GM19239 (cell line): Measurements from ENCODE around the gene TSEN2.
"Not testable (repeated sequence)": the region's sequence is repeated elsewhere in the genome, so short reads cannot be mapped to it uniquely, and the experiment has no call there.

Source experiments
- DNase-seq: peaks from one replicate; pipeline ENCODE4 v3.0.0; 2011; ENCODE audit warnings: low spot score; ENCODE audit not compliant: insufficient read length
- FAIRE-seq: peaks from 2 replicates; lab custom pipeline; 2011; peaks lifted over from hg19 to GRCh38; lab: Jason Lieb, UNC

The TSEN2 gene

DNA sequence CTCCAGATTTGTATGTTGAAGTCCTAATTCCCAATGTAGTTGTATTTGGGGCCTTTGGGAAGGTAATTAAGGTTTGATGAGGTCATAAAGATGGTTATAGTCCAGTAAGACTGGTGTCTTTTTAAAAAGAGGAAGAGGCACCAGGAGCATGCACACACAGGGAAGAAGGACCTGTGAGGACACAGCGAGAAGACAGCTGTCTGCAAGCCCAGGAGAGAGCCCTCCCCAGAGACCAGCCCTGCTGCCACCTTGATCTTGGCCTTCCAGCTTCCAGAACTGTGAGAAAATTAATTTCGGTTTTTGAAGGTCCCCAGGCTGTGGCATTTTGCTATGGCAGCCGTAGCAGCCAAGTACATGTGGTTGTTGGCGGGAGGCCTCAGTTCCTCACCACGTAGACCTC lies 32.8 kb upstream of the TSEN2 start:
- no peak for DNase-seq
- no peak for FAIRE-seq

GRCh38 chr3:12451960-12452359 lies 32.3 kb upstream of the TSEN2 start:
- DNase-seq (no peak), FAIRE-seq (no peak)

GRCh38 chr3:12452361-12453330 lies 31.6 kb upstream of the TSEN2 start:
- DNase-seq: no peak
- no peak for FAIRE-seq

GRCh38 chr3:12454076-12454815 lies 30.0 kb upstream of the TSEN2 start:
- DNase-seq (no peak), FAIRE-seq (no peak)

DNA sequence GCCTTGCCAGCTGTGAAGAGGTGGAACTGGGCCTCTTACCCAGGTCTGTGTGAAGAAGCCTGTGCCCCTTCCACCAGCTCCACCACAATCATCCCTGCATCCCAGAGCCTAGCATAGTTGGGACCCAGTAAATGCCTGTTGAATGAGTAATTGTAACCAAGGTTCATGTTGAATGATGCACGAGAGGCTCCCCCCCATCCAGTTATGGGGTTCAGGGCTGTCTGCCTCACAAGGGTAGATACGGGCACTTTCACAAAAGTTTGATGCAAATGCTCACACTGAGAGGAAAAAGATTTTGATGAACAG lies 29.5 kb upstream of the TSEN2 start:
- FAIRE-seq (no peak), DNase-seq (no peak)

DNA sequence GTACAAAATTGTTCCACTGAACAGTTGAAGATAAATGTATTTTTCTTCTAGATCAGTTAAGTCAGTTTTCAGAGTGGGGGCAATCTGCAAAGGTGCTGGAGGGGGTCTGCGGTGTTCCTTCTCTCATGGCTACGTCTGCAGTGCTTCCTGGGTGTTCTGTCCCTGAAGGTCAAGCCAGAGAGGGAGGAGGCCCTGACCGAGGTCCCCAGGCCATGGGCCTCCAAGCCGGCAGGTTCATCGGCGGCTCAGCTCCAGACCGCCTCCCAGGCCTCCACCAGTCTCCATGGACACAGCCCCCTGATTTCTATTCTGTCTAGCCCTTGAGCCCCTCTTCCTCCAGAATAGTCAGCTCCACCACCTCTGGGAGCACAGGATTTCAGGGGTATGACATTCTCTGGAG lies 28.5 kb upstream of the TSEN2 start:
- FAIRE-seq: no peak

GRCh38 chr3:12456441-12456840 lies 27.8 kb upstream of the TSEN2 start:
- DNase-seq (no peak), FAIRE-seq (no peak)

More for the DNA sequence above, 28.5 kb upstream of the TSEN2 start:
- no peak for DNase-seq

DNA sequence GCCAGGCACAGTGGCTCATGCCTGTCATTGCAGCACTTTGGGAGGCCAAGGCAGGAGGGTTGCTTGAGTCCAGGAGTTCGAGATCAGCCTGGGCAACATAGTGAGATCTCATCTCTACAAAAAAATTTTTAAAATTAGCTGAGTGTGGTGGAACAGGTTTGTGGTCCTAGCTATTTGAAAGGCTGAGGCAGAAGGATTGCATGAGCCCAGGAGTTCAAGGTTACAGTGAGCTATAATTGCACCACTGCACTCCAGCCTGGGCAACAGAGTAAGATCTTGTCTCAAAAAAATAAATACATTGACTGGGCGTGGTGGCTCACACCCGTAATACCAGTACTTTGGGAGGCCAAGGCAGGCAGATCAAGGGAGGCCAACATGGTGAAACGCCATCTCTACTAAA lies 26.9 kb upstream of the TSEN2 start:
- FAIRE-seq, DNase-seq: not testable (repeated sequence)

DNA sequence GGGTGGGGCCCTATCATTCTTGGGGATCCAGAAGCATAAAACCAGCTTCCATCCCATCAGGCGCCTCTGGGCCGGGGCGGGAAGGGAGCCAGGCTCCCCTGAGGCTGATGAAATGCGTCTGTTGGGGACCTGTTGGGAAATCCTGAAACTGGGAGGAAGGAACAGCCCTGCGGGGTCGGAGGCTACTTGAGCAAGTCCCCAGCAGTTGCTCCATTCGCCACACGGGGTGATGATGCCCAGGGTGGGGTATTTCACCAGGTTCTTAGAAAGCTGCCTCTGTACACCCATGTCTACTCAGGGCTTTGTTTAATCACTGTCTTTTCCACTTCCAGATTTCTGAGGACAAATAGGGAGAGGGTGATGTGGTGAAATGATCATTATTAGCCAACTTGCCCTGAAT lies 25.4 kb upstream of the TSEN2 start:
- FAIRE-seq (no peak), DNase-seq (no peak)

- FAIRE-seq (no peak), DNase-seq (no peak)
Measured at GRCh38 chr3:12460127-12460526, 24.2 kb upstream of the TSEN2 start.

- no peak for FAIRE-seq
- no peak for DNase-seq
Measured at GRCh38 chr3:12461097-12461649, 23.1 kb upstream of the TSEN2 start.

DNA sequence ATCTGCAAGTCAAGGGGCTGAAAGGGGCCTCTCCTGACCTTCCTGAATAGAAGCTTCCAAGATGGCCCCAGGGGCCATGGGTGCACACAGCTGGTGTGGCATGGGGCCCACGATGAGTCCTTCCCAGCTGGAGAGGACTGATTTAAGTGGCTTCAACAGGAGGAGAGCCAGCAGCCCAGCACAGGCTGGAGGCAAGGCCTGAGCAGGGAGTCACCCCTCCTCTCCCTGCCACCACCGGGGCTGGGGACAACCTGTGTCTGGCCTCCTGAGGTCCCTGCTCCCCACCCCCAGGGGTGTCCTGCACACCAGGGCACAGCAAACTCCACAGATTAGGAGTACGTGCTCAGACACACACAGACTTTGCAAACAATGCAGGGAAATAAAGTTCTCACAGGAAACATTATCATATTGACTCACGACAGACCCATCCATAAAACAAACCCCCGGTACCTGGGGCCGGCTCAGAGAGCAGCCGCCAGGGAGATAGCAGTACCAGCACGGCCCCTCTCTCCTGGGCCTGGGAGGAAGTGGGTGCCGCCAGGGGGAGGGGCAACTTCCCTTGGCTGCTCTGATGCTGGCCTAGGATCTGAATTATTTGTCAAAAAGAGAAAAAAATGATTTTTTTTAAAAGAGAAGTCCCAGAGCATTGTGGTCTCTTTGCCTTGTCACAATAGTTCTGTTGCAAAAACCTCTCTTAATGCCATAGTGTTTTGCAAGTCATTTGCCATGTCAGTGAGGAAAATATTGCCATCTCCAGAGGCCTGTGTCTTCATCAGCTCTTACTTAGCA lies 21.9 kb upstream of the TSEN2 start:
- FAIRE-seq: no peak
- DNase-seq: no peak

DNA sequence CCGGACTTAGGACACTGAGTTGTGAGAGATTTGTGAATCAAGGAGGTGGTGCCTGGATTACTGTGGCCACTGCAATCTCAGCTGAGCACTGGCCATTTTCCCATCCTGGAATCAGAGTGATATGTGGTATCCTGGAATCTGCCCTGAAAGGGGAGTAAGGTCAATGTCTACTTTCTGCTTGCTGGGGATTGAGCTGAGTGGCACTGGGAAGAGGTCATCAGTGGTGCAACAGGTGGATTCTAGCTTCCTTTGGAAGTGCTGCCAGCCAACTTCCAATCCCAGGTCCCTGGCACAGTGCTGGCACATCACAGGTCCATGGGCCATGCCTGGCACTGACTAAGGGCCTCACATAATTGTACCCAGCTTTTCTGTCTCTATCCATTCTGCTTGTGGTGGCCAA lies 20.6 kb upstream of the TSEN2 start:
- DNase-seq (no peak), FAIRE-seq (no peak)

- FAIRE-seq (no peak), DNase-seq (no peak)
Measured at GRCh38 chr3:12464181-12464580, 20.1 kb upstream of the TSEN2 start.

GRCh38 chr3:12465151-12465835 lies 19.0 kb upstream of the TSEN2 start:
- DNase-seq (no peak), FAIRE-seq (no peak)

DNA sequence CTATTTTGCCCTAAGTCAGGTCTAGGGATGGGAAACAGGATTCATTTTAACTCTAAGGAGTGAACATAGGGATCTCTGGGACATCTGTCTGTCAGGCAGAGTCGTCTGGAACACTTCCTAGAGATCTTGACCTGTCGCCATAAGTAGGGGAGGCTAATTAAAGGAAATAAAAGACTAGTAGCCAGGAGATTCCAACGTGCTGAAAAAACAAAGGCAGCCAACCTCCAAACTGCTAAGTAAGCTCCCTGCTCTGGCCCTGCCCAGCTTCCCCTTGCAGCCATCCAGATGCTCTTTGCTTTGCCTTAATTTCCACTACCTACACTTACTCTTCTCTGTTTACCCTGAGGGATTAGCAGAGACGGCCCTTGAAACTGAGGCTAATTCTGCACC lies 18.4 kb upstream of the TSEN2 start:
- DNase-seq (no peak), FAIRE-seq (no peak)

DNA sequence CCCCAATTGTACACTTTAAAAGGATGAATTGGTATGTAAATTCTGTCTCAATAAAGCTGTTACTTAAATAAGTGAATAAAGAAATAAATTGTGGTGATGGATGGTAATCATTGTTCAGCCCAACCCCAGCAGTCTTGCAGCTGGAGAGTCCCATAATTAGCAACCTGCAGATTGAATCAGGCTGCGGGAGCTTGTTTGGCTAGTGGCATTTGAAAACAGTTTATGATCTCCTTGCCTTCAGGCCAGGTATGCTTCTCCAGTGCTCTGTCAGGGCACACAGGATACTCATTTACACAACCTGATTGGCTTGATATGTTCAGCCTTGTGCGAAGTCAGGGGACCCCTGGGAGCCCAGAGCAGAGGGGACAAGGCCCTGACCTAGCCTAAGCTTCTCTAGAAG lies 16.5 kb upstream of the TSEN2 start:
- no peak for FAIRE-seq

DNA sequence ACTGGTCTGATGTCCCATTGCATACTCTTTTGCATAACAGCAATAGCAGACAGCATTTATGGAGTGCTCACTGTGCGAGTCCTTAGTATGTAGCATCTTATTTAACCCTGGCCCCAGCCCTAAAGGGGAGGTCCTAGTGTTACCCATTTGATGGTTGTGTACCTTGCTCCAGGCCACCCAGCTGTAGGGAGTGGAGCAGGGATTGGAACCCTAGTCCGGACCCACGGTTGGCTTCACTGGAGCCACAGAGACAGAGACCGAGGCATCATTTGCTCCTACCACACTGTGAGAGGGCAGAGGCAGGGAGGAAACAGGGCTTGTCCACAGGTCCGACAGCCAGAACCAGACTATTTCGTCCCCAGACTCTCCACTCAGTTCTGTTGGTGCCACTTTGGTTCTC lies 16.0 kb upstream of the TSEN2 start:
- FAIRE-seq: no peak
- DNase-seq: no peak

More for the DNA sequence above, 16.5 kb upstream of the TSEN2 start:
- no peak for DNase-seq

DNA sequence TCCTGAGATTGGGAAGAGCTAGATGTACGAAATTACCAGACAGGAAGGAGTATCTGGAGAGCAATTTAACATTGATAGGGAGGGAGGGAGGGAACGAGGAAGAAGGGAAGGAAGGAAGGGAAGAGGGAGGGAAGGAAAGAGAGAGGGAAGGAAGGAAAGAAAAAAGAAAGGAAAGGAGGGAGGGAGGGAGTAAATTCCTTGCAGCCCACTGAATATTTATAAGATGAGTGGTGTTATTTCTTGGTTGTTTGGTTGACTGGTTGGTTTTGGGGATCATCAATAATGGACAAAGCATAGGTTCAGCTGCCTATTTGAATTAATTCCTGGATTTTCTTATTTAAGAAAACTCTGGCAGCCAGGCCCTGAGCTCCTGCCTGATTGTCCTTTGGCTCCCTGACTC lies 15.5 kb upstream of the TSEN2 start:
- DNase-seq (no peak), FAIRE-seq (no peak)

DNA sequence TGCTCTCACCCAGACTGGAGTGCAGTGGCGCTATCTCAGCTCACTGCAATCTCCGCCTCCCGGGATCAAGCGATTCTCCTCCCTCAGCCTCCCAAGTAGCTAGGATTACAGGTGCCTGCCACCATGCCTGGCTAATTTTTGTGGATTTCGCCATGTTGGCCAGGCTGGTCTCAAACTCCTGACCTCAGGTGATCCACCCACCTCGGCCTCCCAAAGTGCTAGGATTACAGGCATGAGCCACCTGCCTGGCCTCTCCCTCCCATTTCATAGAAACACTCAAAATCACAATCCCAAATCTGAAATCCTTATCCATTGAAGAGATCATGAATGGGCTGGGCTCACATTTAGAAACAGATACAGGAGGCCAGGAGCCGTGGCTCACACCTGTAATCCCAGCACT lies 15.1 kb upstream of the TSEN2 start:
- not testable (repeated sequence) for FAIRE-seq, DNase-seq
